SK-N-SH (cell line): Measurements from ENCODE around the gene SKIC8. TPM values are rescaled to one million over a fixed set of nuclear protein-coding genes. Genes with fewer than 3 reads are reported as not detected.

Source experiments
- CTCF ChIA-PET: fragments of 300-600, 350-600 bp; formaldehyde crosslinking; extraction: SDS; loops from one replicate; lab custom pipeline; 2021; lab: Yijun Ruan, JAX
- POLR2A ChIA-PET: fragments of 350-600 bp; sonication (Branson Sonifier 250); formaldehyde crosslinking; extraction: SDS; loops from one replicate; lab custom pipeline; 2020; ENCODE audit warnings: antibody characterized with exemption, inconsistent platforms; lab: Yijun Ruan, JAX
- DNase-seq: peaks from one replicate; pipeline ENCODE4 v3.0.0; 2012
- H2AFZ ChIP-seq: fragments of 200-600 bp; sonication (generic); 2 replicates; pipeline ENCODE4 v1.8.1; 2016; ENCODE audit warnings: antibody characterized with exemption, mild to moderate bottlenecking, low read depth
- H3F3A ChIP-seq: fragments of 200-600 bp; sonication (generic); replicated peaks from 2 replicates; pipeline ENCODE3; 2016; ENCODE audit warnings: antibody characterized with exemption, mild to moderate bottlenecking; ENCODE audit not compliant: insufficient read depth
- H3K27ac ChIP-seq, 2 experiments: fragments of 200-500 bp in 1 of 2; fragments of 200-600 bp in 1 of 2; sonication (Bioruptor generic) in 1 of 2; sonication (generic), shearing (Covaris generic) in 1 of 2; 2 replicates each; pipeline versions ENCODE4 v1.5.1 to v1.6.1; 2014 to 2016; ENCODE audit warnings: low read depth in 2 of 2, inconsistent platforms in 1 of 2, low read length in 1 of 2, mild to moderate bottlenecking in 1 of 2, mixed read lengths in 1 of 2
- H3K27me3 ChIP-seq: fragments of 200-600 bp; sonication (generic), shearing (Covaris generic); 2 replicates; pipeline ENCODE4 v1.6.1; 2016; ENCODE audit warnings: mixed run types; ENCODE audit not compliant: insufficient read depth
- H3K36me3 ChIP-seq, 2 experiments: fragments of 200-500 bp in 1 of 2; fragments of 200-600 bp in 1 of 2; sonication (Bioruptor generic) in 1 of 2; sonication (generic) in 1 of 2; replicated peaks in 1 of 2; 2 replicates each; pipeline versions ENCODE3 to v1.5.1; 2014 to 2016; ENCODE audit warnings: low read length in 1 of 2, mild to moderate bottlenecking in 1 of 2; ENCODE audit not compliant: insufficient read depth in 2 of 2, control insufficient read depth in 1 of 2
- H3K4me1 ChIP-seq, 2 experiments: fragments of 200-500 bp in 1 of 2; fragments of 200-600 bp in 1 of 2; sonication (Bioruptor generic) in 1 of 2; sonication (generic), shearing (Covaris generic) in 1 of 2; 2 replicates each; pipeline versions ENCODE4 v1.5.1 to v1.6.1; 2014 to 2016; ENCODE audit warnings: low read depth in 1 of 2, low read length in 1 of 2, mixed run types in 1 of 2; ENCODE audit not compliant: insufficient read depth in 2 of 2, control insufficient read depth in 1 of 2
- H3K4me2 ChIP-seq: fragments of 200-600 bp; sonication (generic), shearing (Covaris generic); 2 replicates; pipeline ENCODE4 v1.6.1; 2017; ENCODE audit warnings: mixed run types
- H3K4me3 ChIP-seq, 2 experiments: fragments of 200-500 bp in 1 of 2; fragments of 200-600 bp in 1 of 2; sonication (Bioruptor generic) in 1 of 2; sonication (generic), shearing (Covaris generic) in 1 of 2; 2 replicates each; pipeline versions ENCODE4 v1.5.1 to v1.8.1; 2014 to 2016; ENCODE audit warnings: low read depth in 2 of 2, inconsistent platforms in 1 of 2, low read length in 1 of 2, mild to moderate bottlenecking in 1 of 2, mixed read lengths in 1 of 2, moderate library complexity in 1 of 2
- H3K79me2 ChIP-seq: fragments of 200-600 bp; sonication (generic); 2 replicates; pipeline ENCODE4 v1.8.1; 2017; ENCODE audit warnings: mild to moderate bottlenecking; ENCODE audit not compliant: insufficient read depth
- H3K9ac ChIP-seq: fragments of 200-600 bp; sonication (generic); 2 replicates; pipeline ENCODE4 v1.6.1; 2017; ENCODE audit warnings: mixed run types
- H3K9me2 ChIP-seq: fragments of 200-600 bp; sonication (generic); 2 replicates; pipeline ENCODE4 v1.6.1; 2017; ENCODE audit warnings: mixed run types
- H3K9me3 ChIP-seq: fragments of 200-600 bp; sonication (generic); 2 replicates; pipeline ENCODE4 v1.6.1; 2017; ENCODE audit warnings: mixed run types, mild to moderate bottlenecking, moderate library complexity
- H4K20me1 ChIP-seq: fragments of 200-600 bp; sonication (generic); 2 replicates; pipeline ENCODE4 v1.6.1; 2017; ENCODE audit warnings: mild to moderate bottlenecking, mixed run types; ENCODE audit not compliant: insufficient read depth
- ELF1 ChIP-seq: IDR thresholded peaks from 2 replicates; pipeline ENCODE4 v1.4.0; 2012
- EZH2phosphoT487 ChIP-seq: fragments of 200-600 bp; sonication (generic); IDR thresholded peaks from 2 replicates; pipeline ENCODE4 v1.6.1; 2017; ENCODE audit warnings: low read depth, mixed run types, mild to moderate bottlenecking, antibody characterized with exemption, moderate library complexity, borderline replicate concordance
- FOXJ3 ChIP-seq: sonication (generic); formaldehyde crosslinking; IDR thresholded peaks from 2 replicates; pipeline ENCODE4 v1.5.1; 2020; ENCODE audit warnings: mild to moderate bottlenecking, missing genetic modification reagents
- FOXM1 ChIP-seq: IDR thresholded peaks from 2 replicates; pipeline ENCODE4 v1.4.0; 2012; ENCODE audit warnings: low read depth, mild to moderate bottlenecking
- GABPA ChIP-seq: IDR thresholded peaks from 2 replicates; pipeline ENCODE4 v1.4.0; 2012; ENCODE audit warnings: low read depth, mild to moderate bottlenecking
- JUND ChIP-seq: IDR thresholded peaks from 2 replicates; pipeline ENCODE4 v1.4.0; 2012
- MXI1 ChIP-seq: IDR thresholded peaks from 2 replicates; pipeline ENCODE4 v1.6.1; 2012; ENCODE audit warnings: mild to moderate bottlenecking, low read depth, low read length, improper control_type of control experiment
- NFIC ChIP-seq: IDR thresholded peaks from 2 replicates; pipeline ENCODE4 v1.4.0; 2012; ENCODE audit warnings: borderline replicate concordance
- NRF1 ChIP-seq: IDR thresholded peaks from 2 replicates; pipeline ENCODE4 v1.6.1; 2012; ENCODE audit warnings: low read depth, mild to moderate bottlenecking, low read length
- POLR2AphosphoS5 ChIP-seq: IDR thresholded peaks from 2 replicates; pipeline ENCODE4 v1.6.1; 2012; ENCODE audit warnings: low read depth, low read length
- RAD21 ChIP-seq: IDR thresholded peaks from 2 replicates; pipeline ENCODE4 v1.6.1; 2012; ENCODE audit warnings: mild to moderate bottlenecking, low read length
- RCOR1 ChIP-seq: fragments of 150-350 bp; IDR thresholded peaks from 2 replicates; pipeline ENCODE4 v1.6.1; 2017; ENCODE audit warnings: antibody characterized with exemption, low read length
- RXRA ChIP-seq: IDR thresholded peaks from 2 replicates; pipeline ENCODE4 v1.4.0; 2012; ENCODE audit warnings: low read depth, mild to moderate bottlenecking, borderline replicate concordance
- SMC3 ChIP-seq: IDR thresholded peaks from 2 replicates; pipeline ENCODE4 v1.6.1; 2012; ENCODE audit warnings: low read depth, low read length, improper control_type of control experiment
- TAF1 ChIP-seq: IDR thresholded peaks from 2 replicates; pipeline ENCODE4 v1.6.1; 2012; ENCODE audit warnings: low read depth, mild to moderate bottlenecking, low read length, moderate library complexity, borderline replicate concordance
- TCF12 ChIP-seq: IDR thresholded peaks from 2 replicates; pipeline ENCODE4 v1.4.0; 2012
- YY1 ChIP-seq: IDR thresholded peaks from 2 replicates; pipeline ENCODE4 v1.4.0; 2012; ENCODE audit warnings: low read depth, mild to moderate bottlenecking
- WGBS: methylation state at CpG from one replicate; pipeline ENCODE4 v1.1.6; 2017; ENCODE audit warnings: low lambda C conversion rate; 5-methylcytosine and 5-hydroxymethylcytosine counted together
- polyA plus RNA-seq, 3 experiments: library from polyadenylated mRNA; depleted of rRNA; stranded (reverse); fragments of >200 nt; gene quantifications; 2 replicates each; pipeline ENCODE4 v1.2.3, GENCODE V29; 2012
- TF ChIP-seq, protein P1 (sequence below): fragments of 200-600 bp; sonication (generic); IDR thresholded peaks from 2 replicates; pipeline ENCODE4 v1.6.1; 2017; ENCODE audit warnings: antibody characterized with exemption, mild to moderate bottlenecking, moderate library complexity
- TF ChIP-seq, protein P2 (sequence below): IDR thresholded peaks from 2 replicates; pipeline ENCODE4 v1.4.0; 2012; ENCODE audit warnings: low read depth
- TF ChIP-seq, protein P3 (sequence below): IDR thresholded peaks from 2 replicates; pipeline ENCODE4 v1.6.1; 2012; ENCODE audit warnings: mild to moderate bottlenecking, low read depth, low read length, moderate library complexity

SKIC8 gene
- polyA plus RNA-seq, 1 of the 3 experiments (the other 2 are of a cell fraction), result 78.8 TPM

DNA sequence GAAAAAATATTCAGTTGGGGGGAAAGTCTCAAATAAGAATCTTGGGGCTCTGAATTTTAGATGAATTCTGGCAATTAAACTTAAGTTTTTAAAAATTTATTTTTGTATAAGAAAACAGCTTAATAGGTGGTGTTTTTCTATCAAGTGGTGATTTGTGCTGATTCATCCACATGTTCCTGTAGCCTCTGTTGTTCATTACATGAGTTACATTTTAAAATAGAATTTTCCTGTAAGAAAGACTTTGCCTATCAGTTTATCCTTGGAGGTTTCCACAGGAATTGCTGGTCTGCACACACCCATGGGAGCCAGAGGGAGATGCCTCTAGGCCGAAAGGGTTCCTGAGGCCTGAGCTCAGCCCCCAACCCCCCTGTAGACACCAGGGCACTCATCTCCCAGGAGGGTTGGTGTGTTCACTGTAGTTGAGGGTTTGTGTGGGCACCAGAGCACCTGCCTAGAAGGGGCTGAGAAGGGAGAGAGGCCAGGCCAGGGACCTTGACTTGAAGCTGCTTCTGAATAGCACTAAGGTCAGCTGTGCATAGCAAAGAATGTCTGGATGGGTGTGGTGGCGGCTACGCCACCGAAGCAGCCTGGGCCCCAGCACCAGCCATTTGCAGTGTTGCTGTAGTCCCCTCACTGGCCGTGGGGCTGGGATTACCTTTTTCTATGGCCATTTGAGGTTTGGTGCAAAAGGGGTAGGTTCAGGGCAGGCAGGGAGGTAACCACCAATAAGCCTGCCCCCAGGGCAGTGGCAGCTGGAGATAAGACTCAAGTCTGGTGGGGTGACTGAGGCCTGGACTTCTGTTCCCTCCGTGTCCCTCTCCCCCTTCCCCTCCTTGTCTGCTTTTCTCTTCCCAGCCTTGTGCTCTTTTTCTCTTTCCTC, 23.1 kb downstream of the SKIC8 start:
- Histone ChIP-seq H3K27ac (no peak overlapping the region), H3K4me2 (no peak overlapping the region), H4K20me1 (no peaks in the 10 kb centered on the region), H3K79me2 (no peaks in the 10 kb centered on the region), H3K4me3 (no peak overlapping the region), H3F3A (peaks cover 11% of the 10 kb centered on the region), H3K9ac (no peak overlapping the region), H3K9me3 (no peaks in the 10 kb centered on the region), H3K27me3 (no peaks in the 10 kb centered on the region), H3K36me3 (peaks cover 0 to 3% of the 10 kb centered on the region in 2 experiments), H2AFZ (no peak overlapping the region), H3K9me2 (no peaks in the 10 kb centered on the region), H3K4me1 (peaks cover 6 to 8% of the 10 kb centered on the region in 2 experiments; a peak in 2 of 4 replicates)
- CTCF ChIA-PET, result no interaction called here
- no peak for DNase-seq
- POLR2A ChIA-PET, result no interaction called here
- 93% methylated on average over 4 of the region's 6 CpGs for WGBS
- TF ChIP-seq SMC3 (no peak), FOXJ3 (CRISPR knock-in tag) (no peak), NRF1 (no peak), TAF1 (no peak), EZH2phosphoT487 (no peak), RAD21 (no peak), MXI1 (no peak), JUND (no peak), FOXM1 (no peak), TCF12 (no peak), RCOR1 (no peak), POLR2AphosphoS5 (no peak), GABPA (no peak), NFIC (no peak), RXRA (no peak), YY1 (no peak), ELF1 (no peak)
- TF ChIP-seq, protein P1, sequence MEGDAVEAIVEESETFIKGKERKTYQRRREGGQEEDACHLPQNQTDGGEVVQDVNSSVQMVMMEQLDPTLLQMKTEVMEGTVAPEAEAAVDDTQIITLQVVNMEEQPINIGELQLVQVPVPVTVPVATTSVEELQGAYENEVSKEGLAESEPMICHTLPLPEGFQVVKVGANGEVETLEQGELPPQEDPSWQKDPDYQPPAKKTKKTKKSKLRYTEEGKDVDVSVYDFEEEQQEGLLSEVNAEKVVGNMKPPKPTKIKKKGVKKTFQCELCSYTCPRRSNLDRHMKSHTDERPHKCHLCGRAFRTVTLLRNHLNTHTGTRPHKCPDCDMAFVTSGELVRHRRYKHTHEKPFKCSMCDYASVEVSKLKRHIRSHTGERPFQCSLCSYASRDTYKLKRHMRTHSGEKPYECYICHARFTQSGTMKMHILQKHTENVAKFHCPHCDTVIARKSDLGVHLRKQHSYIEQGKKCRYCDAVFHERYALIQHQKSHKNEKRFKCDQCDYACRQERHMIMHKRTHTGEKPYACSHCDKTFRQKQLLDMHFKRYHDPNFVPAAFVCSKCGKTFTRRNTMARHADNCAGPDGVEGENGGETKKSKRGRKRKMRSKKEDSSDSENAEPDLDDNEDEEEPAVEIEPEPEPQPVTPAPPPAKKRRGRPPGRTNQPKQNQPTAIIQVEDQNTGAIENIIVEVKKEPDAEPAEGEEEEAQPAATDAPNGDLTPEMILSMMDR, result no peak
- TF ChIP-seq, protein P2, sequence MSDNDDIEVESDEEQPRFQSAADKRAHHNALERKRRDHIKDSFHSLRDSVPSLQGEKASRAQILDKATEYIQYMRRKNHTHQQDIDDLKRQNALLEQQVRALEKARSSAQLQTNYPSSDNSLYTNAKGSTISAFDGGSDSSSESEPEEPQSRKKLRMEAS, result no peak
- TF ChIP-seq, protein P3, sequence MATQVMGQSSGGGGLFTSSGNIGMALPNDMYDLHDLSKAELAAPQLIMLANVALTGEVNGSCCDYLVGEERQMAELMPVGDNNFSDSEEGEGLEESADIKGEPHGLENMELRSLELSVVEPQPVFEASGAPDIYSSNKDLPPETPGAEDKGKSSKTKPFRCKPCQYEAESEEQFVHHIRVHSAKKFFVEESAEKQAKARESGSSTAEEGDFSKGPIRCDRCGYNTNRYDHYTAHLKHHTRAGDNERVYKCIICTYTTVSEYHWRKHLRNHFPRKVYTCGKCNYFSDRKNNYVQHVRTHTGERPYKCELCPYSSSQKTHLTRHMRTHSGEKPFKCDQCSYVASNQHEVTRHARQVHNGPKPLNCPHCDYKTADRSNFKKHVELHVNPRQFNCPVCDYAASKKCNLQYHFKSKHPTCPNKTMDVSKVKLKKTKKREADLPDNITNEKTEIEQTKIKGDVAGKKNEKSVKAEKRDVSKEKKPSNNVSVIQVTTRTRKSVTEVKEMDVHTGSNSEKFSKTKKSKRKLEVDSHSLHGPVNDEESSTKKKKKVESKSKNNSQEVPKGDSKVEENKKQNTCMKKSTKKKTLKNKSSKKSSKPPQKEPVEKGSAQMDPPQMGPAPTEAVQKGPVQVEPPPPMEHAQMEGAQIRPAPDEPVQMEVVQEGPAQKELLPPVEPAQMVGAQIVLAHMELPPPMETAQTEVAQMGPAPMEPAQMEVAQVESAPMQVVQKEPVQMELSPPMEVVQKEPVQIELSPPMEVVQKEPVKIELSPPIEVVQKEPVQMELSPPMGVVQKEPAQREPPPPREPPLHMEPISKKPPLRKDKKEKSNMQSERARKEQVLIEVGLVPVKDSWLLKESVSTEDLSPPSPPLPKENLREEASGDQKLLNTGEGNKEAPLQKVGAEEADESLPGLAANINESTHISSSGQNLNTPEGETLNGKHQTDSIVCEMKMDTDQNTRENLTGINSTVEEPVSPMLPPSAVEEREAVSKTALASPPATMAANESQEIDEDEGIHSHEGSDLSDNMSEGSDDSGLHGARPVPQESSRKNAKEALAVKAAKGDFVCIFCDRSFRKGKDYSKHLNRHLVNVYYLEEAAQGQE, result no peak
